ENCODE data around the gene CHID1.

Gene CHID1

DNA sequence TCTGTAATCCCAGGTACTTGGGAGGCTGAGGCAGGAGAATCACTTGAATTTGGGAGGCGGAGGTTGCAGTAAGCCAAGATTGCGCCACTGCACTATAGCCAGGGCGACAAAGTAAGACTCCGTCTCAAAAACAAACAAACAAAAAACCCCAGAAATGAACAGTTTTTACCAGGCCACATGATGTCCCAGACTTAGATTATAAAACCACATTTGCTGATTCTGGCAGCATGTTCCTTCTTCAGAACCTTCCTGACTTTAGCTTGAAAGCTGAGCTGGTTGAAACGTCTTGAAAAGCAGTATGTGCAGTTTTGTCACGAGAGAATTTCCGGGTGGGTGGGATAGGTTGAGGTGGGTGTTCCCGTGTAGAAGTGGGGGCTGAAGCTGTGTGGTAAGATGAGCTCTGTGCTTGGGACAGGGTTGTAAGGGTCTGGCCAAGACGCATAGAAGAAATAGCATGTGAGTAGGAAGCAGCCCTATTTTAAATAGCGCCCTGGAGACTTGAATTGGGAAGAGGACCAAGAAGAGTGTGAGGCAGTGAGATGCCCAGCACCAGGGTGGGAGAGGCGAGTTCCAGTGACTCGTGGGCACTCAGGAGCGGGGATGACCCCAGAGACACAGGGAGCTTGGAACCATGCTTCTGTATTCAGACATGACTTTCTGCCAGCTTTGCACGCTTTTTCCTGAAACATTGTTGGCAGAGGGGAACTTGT, 22.7 kb upstream of the CHID1 start:
- no peaks in the 10 kb centered on the region for H3K27me3 ChIP-seq (ENCODE audit: control insufficient read depth, low read length)
- H4K20me1 ChIP-seq (ENCODE audit: control insufficient read depth, insufficient read depth, low read depth, low read length) = peaks cover 6% of the 10 kb centered on the region; the same call in 1 of the 2 replicates
- H3K27ac ChIP-seq (ENCODE audit: low read depth, low read length) = no peak overlapping the region
- 0 out of 2 replicates have a peak, but pooled peaks cover 2% of the 10 kb centered on the region for H3K36me3 ChIP-seq (ENCODE audit: control insufficient read depth, low read length)
- H3F3A ChIP-seq (ENCODE audit: control insufficient read depth, insufficient read depth) = no peaks in the 10 kb centered on the region
- no peaks in the 10 kb centered on the region for H3K9me2 ChIP-seq (replicated peaks; ENCODE audit: control insufficient read depth, low read length)
- H3K79me2 ChIP-seq (ENCODE audit: control insufficient read depth, low read length) = peaks cover 87% of the 10 kb centered on the region
- no peak overlapping the region for H3K4me2 ChIP-seq (ENCODE audit: low read length)
- TF ChIP-seq EZH2phosphoT487 (IDR thresholded peaks at IDR 0.05; ENCODE audit: borderline replicate concordance, low read length) (no peak), CTCF (IDR thresholded peaks at IDR 0.05; ENCODE audit: low read depth, low read length, poor library complexity, severe bottlenecking) (no peak)
- H3K4me1 ChIP-seq (ENCODE audit: control insufficient read depth, low read length) = peaks cover 5% of the 10 kb centered on the region
- H3K9me3 ChIP-seq (ENCODE audit: control insufficient read depth, insufficient read depth, low read length) = no peaks in the 10 kb centered on the region
- no peak overlapping the region for H3K4me3 ChIP-seq (ENCODE audit: low read length)

DNA sequence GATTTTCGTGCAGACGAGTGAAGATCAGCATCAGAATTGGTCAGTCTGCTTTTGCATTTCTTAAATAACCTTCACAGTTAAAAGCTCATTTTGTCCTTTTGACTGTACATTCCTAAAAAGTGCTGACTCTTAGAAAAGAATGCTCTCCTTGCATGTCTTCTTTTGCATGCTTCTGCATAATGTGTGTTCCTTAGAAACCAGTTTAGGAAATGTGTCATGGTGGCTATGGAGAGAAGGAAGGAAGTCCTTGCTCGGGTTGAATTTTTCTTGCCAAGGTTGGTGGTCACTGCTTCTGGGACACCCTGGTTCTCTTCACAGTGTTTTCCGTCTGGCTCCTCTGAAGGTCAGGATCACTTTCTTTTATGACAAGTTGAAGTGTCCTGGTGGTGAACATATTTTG, 21.8 kb upstream of the CHID1 start:
- H3K4me2 ChIP-seq (ENCODE audit: low read length) = no peak overlapping the region
- no peaks in the 10 kb centered on the region for H3K9me2 ChIP-seq (replicated peaks; ENCODE audit: control insufficient read depth, low read length)
- H4K20me1 ChIP-seq (ENCODE audit: control insufficient read depth, insufficient read depth, low read depth, low read length) = no peaks in the 10 kb centered on the region
- H3K27ac ChIP-seq (ENCODE audit: low read depth, low read length) = no peak overlapping the region
- no peak overlapping the region for H3K4me3 ChIP-seq (ENCODE audit: low read length)
- H3K9me3 ChIP-seq (ENCODE audit: control insufficient read depth, insufficient read depth, low read length) = no peaks in the 10 kb centered on the region
- TF ChIP-seq EZH2phosphoT487 (IDR thresholded peaks at IDR 0.05; ENCODE audit: borderline replicate concordance, low read length) (no peak), CTCF (IDR thresholded peaks at IDR 0.05; ENCODE audit: low read depth, low read length, poor library complexity, severe bottlenecking) (no peak)
- H3K79me2 ChIP-seq (ENCODE audit: control insufficient read depth, low read length) = peaks cover 87% of the 10 kb centered on the region
- peaks cover under 1% of the 10 kb centered on the region; the same call in 1 of the 2 replicates for H3K4me1 ChIP-seq (ENCODE audit: control insufficient read depth, low read length)
- peaks cover 4% of the 10 kb centered on the region for H3K36me3 ChIP-seq (ENCODE audit: control insufficient read depth, low read length)
- no peaks in the 10 kb centered on the region for H3K27me3 ChIP-seq (ENCODE audit: control insufficient read depth, low read length)
- H3F3A ChIP-seq (ENCODE audit: control insufficient read depth, insufficient read depth) = 0 out of 2 replicates have a peak, but pooled peaks cover 2% of the 10 kb centered on the region

DNA sequence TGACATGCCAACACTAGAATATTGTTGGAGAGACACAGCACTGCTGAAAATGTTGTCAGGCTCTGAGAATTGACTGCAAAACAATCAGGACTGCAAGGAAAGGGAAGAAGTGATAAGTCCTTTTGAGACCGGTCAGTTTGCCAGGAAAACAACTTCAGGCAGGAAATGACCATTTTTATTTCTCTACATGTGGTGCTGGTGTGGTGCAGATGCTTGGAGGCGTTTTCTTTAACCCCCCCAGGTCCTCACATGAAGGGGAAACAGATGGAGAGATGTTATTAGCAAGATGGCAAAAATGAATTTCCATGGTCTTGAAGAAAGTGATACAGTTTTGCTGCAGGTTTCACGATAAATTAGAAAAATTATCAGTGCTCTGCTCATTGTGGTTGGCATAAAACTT, 20.8 kb upstream of the CHID1 start:
- H3K4me3 ChIP-seq (ENCODE audit: low read length) = no peak overlapping the region

GRCh38 chr11:929405-929804, 18.8 kb upstream of the CHID1 start:
- Histone ChIP-seq H3K79me2 (ENCODE audit: control insufficient read depth, low read length) (peaks cover 79% of the 10 kb centered on the region), H4K20me1 (ENCODE audit: control insufficient read depth, insufficient read depth, low read depth, low read length) (no peaks in the 10 kb centered on the region; the same call in 1 of the 2 replicates), H3K4me2 (ENCODE audit: low read length) (no peak overlapping the region), H3K4me1 (ENCODE audit: control insufficient read depth, low read length) (peaks cover 14% of the 10 kb centered on the region), H3K36me3 (ENCODE audit: control insufficient read depth, low read length) (peaks cover 10% of the 10 kb centered on the region), H3K9me2 (replicated peaks; ENCODE audit: control insufficient read depth, low read length) (no peaks in the 10 kb centered on the region), H3K27me3 (ENCODE audit: control insufficient read depth, low read length) (no peaks in the 10 kb centered on the region), H3K4me3 (ENCODE audit: low read length) (no peak overlapping the region), H3K9me3 (ENCODE audit: control insufficient read depth, insufficient read depth, low read length) (no peaks in the 10 kb centered on the region), H3F3A (ENCODE audit: control insufficient read depth, insufficient read depth) (0 out of 2 replicates have a peak, but pooled peaks cover 2% of the 10 kb centered on the region), H3K27ac (ENCODE audit: low read depth, low read length) (no peak overlapping the region)
- TF ChIP-seq EZH2phosphoT487 (IDR thresholded peaks at IDR 0.05; ENCODE audit: borderline replicate concordance, low read length) (no peak), CTCF (IDR thresholded peaks at IDR 0.05; ENCODE audit: low read depth, low read length, poor library complexity, severe bottlenecking) (no peak)

More for the DNA sequence above, 20.8 kb upstream of the CHID1 start:
- H3F3A ChIP-seq (ENCODE audit: control insufficient read depth, insufficient read depth) = 0 out of 2 replicates have a peak, but pooled peaks cover 2% of the 10 kb centered on the region
- H3K9me3 ChIP-seq (ENCODE audit: control insufficient read depth, insufficient read depth, low read length) = no peaks in the 10 kb centered on the region
- no peaks in the 10 kb centered on the region for H3K9me2 ChIP-seq (replicated peaks; ENCODE audit: control insufficient read depth, low read length)
- no peak for TF ChIP-seq EZH2phosphoT487 (IDR thresholded peaks at IDR 0.05; ENCODE audit: borderline replicate concordance, low read length)
- peaks cover 11% of the 10 kb centered on the region for H3K4me1 ChIP-seq (ENCODE audit: control insufficient read depth, low read length)
- H3K79me2 ChIP-seq (ENCODE audit: control insufficient read depth, low read length) = peaks cover 89% of the 10 kb centered on the region
- H3K4me2 ChIP-seq (ENCODE audit: low read length) = no peak overlapping the region
- H3K27me3 ChIP-seq (ENCODE audit: control insufficient read depth, low read length) = no peaks in the 10 kb centered on the region
- no peaks in the 10 kb centered on the region; the same call in 1 of the 2 replicates for H4K20me1 ChIP-seq (ENCODE audit: control insufficient read depth, insufficient read depth, low read depth, low read length)
- H3K36me3 ChIP-seq (ENCODE audit: control insufficient read depth, low read length) = peaks cover 10% of the 10 kb centered on the region
- no peak overlapping the region for H3K27ac ChIP-seq (ENCODE audit: low read depth, low read length)
